PC-3 (cell line): Measurements from ENCODE around the gene MRC1. TPM values are rescaled to one million over a fixed set of nuclear protein-coding genes. Genes with fewer than 3 reads are reported as not detected.

Experiments used
- ATAC-seq: fragments of 200-7000 bp; cut with Tn5 transposase; 2 replicates; pipeline ENCODE4 v1.9.1; 2020; ENCODE audit warnings: mild to moderate bottlenecking, moderate library complexity
- BruUV-seq: library from RNA; stranded (reverse); fragments of 400-500 nt; replicated peaks from 2 replicates; lab custom pipeline; 2021; lab: Mats Ljungman, UMichigan
- CTCF ChIA-PET: fragments of 300-600 bp; sonication (Branson Sonifier 250); formaldehyde crosslinking; loops from one replicate; lab custom pipeline; 2022; ENCODE audit warnings: antibody characterized with exemption; lab: Charles Lee
- POLR2A ChIA-PET: fragments of 300-600 bp; sonication (Branson Sonifier 250); formaldehyde crosslinking; loops from one replicate; lab custom pipeline; 2022; ENCODE audit warnings: antibody characterized with exemption; ENCODE audit not compliant: unreplicated experiment; lab: Charles Lee
- DNase-seq: peaks from one replicate; pipeline ENCODE4 v3.0.0-alpha.2; 2015
- H2AFZ ChIP-seq: fragments of 300-600 bp; sonication (generic); 2 replicates; pipeline ENCODE4 v1.6.0; 2016; ENCODE audit warnings: antibody characterized with exemption, low read length
- H3F3A ChIP-seq: fragments of 300-600 bp; sonication (generic); one replicate; pipeline ENCODE4 v1.6.0; 2017; ENCODE audit warnings: antibody characterized with exemption, low read length, control low read depth, mild to moderate bottlenecking; ENCODE audit not compliant: unreplicated experiment
- H3K27ac ChIP-seq: fragments of 300-600 bp; sonication (generic); 2 replicates; pipeline ENCODE4 v1.5.1; 2016; ENCODE audit warnings: mild to moderate bottlenecking, low read length
- H3K27me3 ChIP-seq: fragments of 300-600 bp; sonication (generic); 2 replicates; pipeline ENCODE4 v1.6.1; 2016; ENCODE audit warnings: low read length, mixed read lengths
- H3K36me3 ChIP-seq: fragments of 300-600 bp; sonication (generic); 2 replicates; pipeline ENCODE4 v1.6.1; 2016; ENCODE audit warnings: low read depth, mixed run types, low read length, mixed read lengths
- H3K4me1 ChIP-seq: fragments of 300-600 bp; sonication (generic); 2 replicates; pipeline ENCODE4 v1.5.1; 2016; ENCODE audit warnings: low read length; ENCODE audit not compliant: insufficient read depth
- H3K4me2 ChIP-seq: fragments of 300-600 bp; sonication (generic); 2 replicates; pipeline ENCODE4 v1.6.0; 2016; ENCODE audit warnings: low read length
- H3K4me3 ChIP-seq: fragments of 300-600 bp; sonication (generic); 2 replicates; pipeline ENCODE4 v1.5.1; 2016; ENCODE audit warnings: mild to moderate bottlenecking, low read length, mixed read lengths
- H3K79me2 ChIP-seq: fragments of 300-600 bp; sonication (generic); 2 replicates; pipeline ENCODE4 v1.6.1; 2017; ENCODE audit warnings: low read length, mixed read lengths
- H3K9ac ChIP-seq: fragments of 300-600 bp; sonication (generic); 2 replicates; pipeline ENCODE4 v1.6.0; 2016; ENCODE audit warnings: mild to moderate bottlenecking, low read length
- H3K9me2 ChIP-seq: fragments of 300-600 bp; sonication (generic); replicated peaks from 2 replicates; pipeline ENCODE4 v1.6.1; 2016; ENCODE audit warnings: mixed run types, low read length, mixed read lengths
- H3K9me3 ChIP-seq: fragments of 300-600 bp; sonication (generic); 2 replicates; pipeline ENCODE4 v1.6.1; 2016; ENCODE audit warnings: low read length, mixed read lengths
- H4K20me1 ChIP-seq: fragments of 300-600 bp; sonication (generic); 2 replicates; pipeline ENCODE4 v1.6.1; 2016; ENCODE audit warnings: low read length, mixed read lengths
- EZH2 ChIP-seq: fragments of 300-600 bp; sonication (generic); IDR thresholded peaks from one replicate; pipeline ENCODE4 v1.6.1; 2017; ENCODE audit warnings: antibody characterized with exemption, mild to moderate bottlenecking, low read length; ENCODE audit not compliant: unreplicated experiment
- EZH2phosphoT487 ChIP-seq: fragments of 300-600 bp; sonication (generic); IDR thresholded peaks from 2 replicates; pipeline ENCODE4 v1.6.1; 2018; ENCODE audit warnings: mild to moderate bottlenecking, antibody characterized with exemption, low read length, borderline replicate concordance
- intact Hi-C: fragments of 100-400 bp; cut with micrococcal nuclease; formaldehyde crosslinking; loops from 2 replicates; pipeline ENCODE4 v1.9.0; 2023
- total RNA-seq: library from RNA; depleted of rRNA; stranded (reverse); fragments of >200 nt; gene quantifications from 2 replicates; pipeline ENCODE4 v1.2.3, GENCODE V29; 2014
- TF ChIP-seq, protein P1 (sequence below): fragments of 300-600 bp; sonication (generic); conservative IDR thresholded peaks from 2 replicates; pipeline ENCODE4 v1.5.1; 2017; ENCODE audit warnings: antibody characterized with exemption, low read depth, mild to moderate bottlenecking, low read length

MRC1 gene
- total RNA-seq, 1 experiment from 2014 or later: not detected

DNA sequence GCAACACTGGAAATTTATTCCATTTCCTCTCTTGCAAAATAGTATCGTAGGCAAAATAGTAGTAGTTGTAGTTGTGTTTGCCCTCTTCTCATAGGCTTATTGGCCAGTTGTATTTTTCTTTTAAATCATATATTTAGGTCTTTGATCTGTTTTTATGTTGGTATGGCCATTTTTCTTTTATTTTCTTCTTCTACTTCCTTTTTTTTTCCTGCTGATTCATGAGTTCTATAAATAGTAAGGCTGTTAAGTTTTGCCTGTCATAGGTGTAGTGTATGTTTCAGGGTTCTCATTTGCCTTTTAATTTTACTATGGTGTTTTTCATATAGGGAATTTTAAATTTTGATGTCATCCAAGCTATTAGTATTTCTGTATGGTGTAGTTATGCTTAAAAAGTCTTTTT, 25.4 kb upstream of the MRC1 start:
- H3K9me3 ChIP-seq: no peaks in the 10 kb centered on the region
- peak overlapping the region; percentile 40; the same call in 1 of the 2 replicates for H3K4me3 ChIP-seq
- H3K9me2 ChIP-seq: no peaks in the 10 kb centered on the region
- BruUV-seq: no TSS peak
- 0 out of 2 replicates have a peak overlapping the region, but pooled peaks have one; percentile 6 for H3K9ac ChIP-seq
- ChIA-PET POLR2A (no interaction called here), CTCF (no interaction called here)
- no peaks in the 10 kb centered on the region for H3F3A ChIP-seq
- no peaks in the 10 kb centered on the region for H3K36me3 ChIP-seq
- H3K79me2 ChIP-seq: no peaks in the 10 kb centered on the region
- H2AFZ ChIP-seq: peak overlapping the region; percentile 69; the same call in 1 of the 2 replicates
- ATAC-seq (no peak), DNase-seq (peak; percentile 9)
- peak overlapping the region; percentile 77 for H3K4me2 ChIP-seq
- H3K27me3 ChIP-seq: no peaks in the 10 kb centered on the region
- TF ChIP-seq, protein P1, sequence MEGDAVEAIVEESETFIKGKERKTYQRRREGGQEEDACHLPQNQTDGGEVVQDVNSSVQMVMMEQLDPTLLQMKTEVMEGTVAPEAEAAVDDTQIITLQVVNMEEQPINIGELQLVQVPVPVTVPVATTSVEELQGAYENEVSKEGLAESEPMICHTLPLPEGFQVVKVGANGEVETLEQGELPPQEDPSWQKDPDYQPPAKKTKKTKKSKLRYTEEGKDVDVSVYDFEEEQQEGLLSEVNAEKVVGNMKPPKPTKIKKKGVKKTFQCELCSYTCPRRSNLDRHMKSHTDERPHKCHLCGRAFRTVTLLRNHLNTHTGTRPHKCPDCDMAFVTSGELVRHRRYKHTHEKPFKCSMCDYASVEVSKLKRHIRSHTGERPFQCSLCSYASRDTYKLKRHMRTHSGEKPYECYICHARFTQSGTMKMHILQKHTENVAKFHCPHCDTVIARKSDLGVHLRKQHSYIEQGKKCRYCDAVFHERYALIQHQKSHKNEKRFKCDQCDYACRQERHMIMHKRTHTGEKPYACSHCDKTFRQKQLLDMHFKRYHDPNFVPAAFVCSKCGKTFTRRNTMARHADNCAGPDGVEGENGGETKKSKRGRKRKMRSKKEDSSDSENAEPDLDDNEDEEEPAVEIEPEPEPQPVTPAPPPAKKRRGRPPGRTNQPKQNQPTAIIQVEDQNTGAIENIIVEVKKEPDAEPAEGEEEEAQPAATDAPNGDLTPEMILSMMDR: no peak
- TF ChIP-seq EZH2phosphoT487: no peak
- no peak for TF ChIP-seq EZH2
- peak overlapping the region; percentile 78 for H3K27ac ChIP-seq
- H4K20me1 ChIP-seq: no peaks in the 10 kb centered on the region
- intact Hi-C loops: loop anchor here (5.0 kb wide), 1 partner anchor 54 kb away; no protein-coding TSS in a partner anchor
- peaks cover 42% of the 10 kb centered on the region for H3K4me1 ChIP-seq

DNA sequence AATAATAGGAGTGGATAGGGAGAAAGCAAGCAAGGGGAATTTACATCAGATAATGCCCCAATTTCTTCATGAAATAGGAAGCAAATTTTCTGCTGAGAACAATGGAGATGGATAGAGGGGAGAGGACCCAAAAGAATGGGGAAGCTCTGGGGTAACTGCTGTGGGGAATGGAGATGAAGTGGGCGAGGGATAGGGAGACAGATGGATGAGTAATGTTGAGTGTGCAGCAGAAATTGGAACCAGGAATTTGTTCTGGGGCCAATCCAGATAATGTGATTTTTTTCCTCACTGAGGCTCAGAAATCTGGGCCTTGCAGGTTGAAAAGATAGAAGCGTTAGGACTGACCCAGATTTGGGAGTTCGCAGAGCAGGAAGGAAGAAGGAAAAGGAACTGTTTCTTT, 24.5 kb upstream of the MRC1 start:
- ATAC-seq (no peak), DNase-seq (peak; percentile 46)
- no peaks in the 10 kb centered on the region for H3F3A ChIP-seq
- no peaks in the 10 kb centered on the region for H3K9me2 ChIP-seq
- H3K79me2 ChIP-seq: no peaks in the 10 kb centered on the region
- POLR2A ChIA-PET: no interaction called here
- no peak overlapping the region for H3K4me3 ChIP-seq
- H3K36me3 ChIP-seq: no peaks in the 10 kb centered on the region
- H3K27me3 ChIP-seq: no peaks in the 10 kb centered on the region
- no peaks in the 10 kb centered on the region for H3K9me3 ChIP-seq
- H2AFZ ChIP-seq: no peak overlapping the region
- H4K20me1 ChIP-seq: no peaks in the 10 kb centered on the region
- H3K4me1 ChIP-seq: peaks cover 42% of the 10 kb centered on the region
- TF ChIP-seq EZH2phosphoT487: no peak
- no peak for TF ChIP-seq EZH2
- TF ChIP-seq, protein P1: no peak
- no TSS peak for BruUV-seq
- peak overlapping the region; percentile 78 for H3K27ac ChIP-seq
- no peak overlapping the region for H3K9ac ChIP-seq
- CTCF ChIA-PET: no interaction called here
- intact Hi-C loops: loop anchor here (5.0 kb wide), 1 partner anchor 53 kb away; no protein-coding TSS in a partner anchor
- H3K4me2 ChIP-seq: peak overlapping the region; percentile 77

DNA sequence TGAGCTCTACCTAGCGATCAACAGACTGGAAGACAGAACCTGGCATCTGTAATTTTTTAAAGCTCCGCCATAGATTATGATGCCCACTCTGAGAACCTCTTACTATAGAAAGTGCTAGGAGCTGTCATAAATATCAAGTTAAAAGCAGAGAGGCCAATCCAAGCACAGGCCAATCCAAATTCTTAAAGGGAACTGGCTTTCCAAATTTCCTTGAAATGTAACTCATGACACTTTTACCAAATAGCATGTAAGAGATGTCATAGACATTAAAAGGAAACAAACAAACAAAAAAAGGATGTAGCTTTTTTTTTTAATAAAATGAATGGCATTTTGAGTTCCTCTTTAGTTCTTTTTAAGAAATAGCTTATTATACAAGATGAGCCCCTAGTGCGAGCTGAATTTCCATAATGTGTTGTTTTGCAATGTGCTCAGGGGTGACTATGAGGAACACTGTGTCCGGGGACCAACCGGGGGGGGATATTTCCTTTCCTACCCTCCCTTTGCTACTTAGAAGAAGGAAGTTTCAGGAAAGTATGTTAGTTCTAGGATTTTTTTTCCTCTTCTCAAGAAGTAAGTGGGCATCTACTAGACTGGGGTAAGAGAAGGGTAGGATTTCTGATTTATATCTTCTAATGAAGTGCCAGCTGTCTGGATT, 23.7 kb upstream of the MRC1 start:
- no peak overlapping the region for H3K9ac ChIP-seq
- no peaks in the 10 kb centered on the region for H3F3A ChIP-seq
- DNase-seq: no peak
- no peaks in the 10 kb centered on the region for H3K9me2 ChIP-seq
- no TSS peak for BruUV-seq
- POLR2A ChIA-PET: no interaction called here
- TF ChIP-seq EZH2phosphoT487 (no peak), EZH2 (no peak)
- TF ChIP-seq, protein P1: no peak
- intact Hi-C loops: no loop called here
- no peaks in the 10 kb centered on the region for H3K79me2 ChIP-seq
- peaks cover 42% of the 10 kb centered on the region for H3K4me1 ChIP-seq
- no peak for ATAC-seq
- H3K9me3 ChIP-seq: no peaks in the 10 kb centered on the region
- H3K27me3 ChIP-seq: no peaks in the 10 kb centered on the region
- H2AFZ ChIP-seq: no peak overlapping the region
- no peaks in the 10 kb centered on the region for H4K20me1 ChIP-seq
- H3K4me3 ChIP-seq: no peak overlapping the region
- peak overlapping the region; percentile 77 for H3K4me2 ChIP-seq
- peak overlapping the region; percentile 78; the same call in 1 of the 2 replicates for H3K27ac ChIP-seq
- no peaks in the 10 kb centered on the region for H3K36me3 ChIP-seq
- CTCF ChIA-PET: no interaction called here
